Activated T-cell treated with anti-CD3 and anti-CD28 coated beads, Interleukin-2, amount 50 U/mL, for 1 hour (primary cell): ENCODE data around the gene THRB.

Experiments
- DNase-seq: peaks from one replicate; pipeline ENCODE4 v3.0.0-alpha.2; 2020

The THRB gene

DNA sequence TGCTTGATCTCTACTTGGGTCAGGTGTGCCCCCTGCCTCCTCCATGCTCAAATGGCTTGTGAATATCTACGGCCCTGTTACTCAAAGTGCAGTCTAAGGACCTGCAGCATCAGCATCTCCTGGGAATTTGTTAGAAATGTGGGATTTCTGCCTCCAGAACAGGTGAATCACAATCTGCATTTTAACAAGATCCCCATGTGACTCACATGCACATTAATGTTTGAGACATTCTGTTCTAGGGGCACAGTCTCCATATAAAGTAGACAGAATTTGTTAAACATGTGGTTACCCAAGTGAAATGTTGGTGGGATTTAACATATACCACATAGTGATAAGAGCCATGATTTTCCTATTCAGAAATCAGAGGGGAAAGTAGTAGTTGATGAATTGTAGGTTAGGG is 293.3 kb downstream of the THRB start:
- no peak for DNase-seq

DNA sequence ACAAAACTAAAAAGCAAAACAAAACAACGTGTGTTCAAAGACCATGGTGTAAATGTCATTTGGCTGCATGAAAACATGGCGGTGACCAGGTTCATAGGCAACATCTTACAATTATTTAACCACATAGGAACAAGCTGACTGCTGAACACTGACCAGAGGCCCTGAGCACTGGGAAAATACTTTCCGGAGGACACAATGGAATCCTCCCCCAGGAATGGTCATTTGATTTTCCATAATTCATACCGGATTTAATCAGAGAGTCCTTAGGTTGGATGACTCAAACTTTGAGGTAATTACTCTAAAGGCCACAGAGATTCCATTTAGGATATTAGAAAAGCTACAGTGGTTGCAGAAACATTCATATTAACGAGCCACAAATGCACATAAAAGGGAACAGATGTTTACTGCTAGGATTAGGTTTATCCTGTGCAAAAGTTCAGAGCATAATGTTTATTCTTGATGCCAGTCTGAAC is 294.8 kb downstream of the THRB start:
- no peak for DNase-seq

DNA sequence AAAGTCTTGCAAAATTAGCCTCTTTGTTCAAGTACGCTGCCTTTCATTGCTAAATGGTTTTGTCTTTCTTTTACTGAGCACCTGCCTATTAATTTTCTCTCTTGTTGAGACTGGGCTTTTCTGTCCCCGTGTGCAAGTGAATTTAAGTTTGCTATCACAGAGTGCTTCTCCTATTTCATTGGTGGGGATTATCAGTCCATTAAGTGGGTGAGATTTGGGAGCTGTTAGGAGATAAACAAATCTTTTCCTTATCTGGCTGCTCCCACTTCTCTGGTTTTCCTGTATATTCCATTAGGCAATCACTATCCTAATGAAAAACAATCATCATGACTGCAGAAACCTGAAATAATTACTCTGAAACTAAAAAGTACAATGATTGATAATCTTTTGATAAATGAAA is 295.4 kb downstream of the THRB start:
- no peak for DNase-seq

DNA sequence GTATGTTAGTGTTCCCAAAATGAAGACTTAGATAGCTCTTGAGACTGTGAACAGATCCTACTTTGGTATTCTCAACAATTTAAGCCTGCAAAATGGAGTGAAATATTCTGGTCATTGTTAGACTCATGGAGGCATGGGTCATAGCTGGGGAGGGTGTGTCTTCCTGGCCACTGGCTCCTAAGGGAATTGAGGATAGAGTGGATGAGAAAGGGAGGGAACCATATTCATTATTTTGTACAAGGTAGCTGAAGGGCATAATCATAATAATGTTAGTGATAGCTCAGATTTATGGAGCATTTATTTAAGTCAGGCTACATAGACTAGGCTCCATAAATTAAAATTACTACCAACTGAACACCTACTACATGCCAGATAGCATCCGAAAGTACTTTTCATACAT is 295.9 kb downstream of the THRB start:
- DNase-seq: no peak

DNA sequence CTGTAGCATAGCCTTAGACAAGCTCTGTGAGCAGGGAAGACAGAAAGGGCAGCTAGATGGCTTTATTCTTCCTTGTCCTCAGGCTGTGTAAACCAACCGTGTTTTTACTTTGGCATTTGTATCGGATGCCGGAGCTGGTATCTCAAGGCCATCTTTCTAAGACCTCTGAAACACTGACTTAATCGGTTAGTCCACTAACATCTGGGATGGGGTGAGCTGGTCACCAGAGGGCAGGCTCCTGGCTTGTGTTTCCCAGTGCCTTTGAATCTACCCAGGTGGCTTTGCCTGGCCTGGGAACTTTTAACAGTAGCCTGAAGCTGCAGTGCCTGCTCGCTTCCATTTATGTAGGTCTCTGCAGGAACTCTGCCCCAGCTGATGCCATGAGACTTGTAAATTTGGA is 296.8 kb downstream of the THRB start:
- DNase-seq: no peak

DNA sequence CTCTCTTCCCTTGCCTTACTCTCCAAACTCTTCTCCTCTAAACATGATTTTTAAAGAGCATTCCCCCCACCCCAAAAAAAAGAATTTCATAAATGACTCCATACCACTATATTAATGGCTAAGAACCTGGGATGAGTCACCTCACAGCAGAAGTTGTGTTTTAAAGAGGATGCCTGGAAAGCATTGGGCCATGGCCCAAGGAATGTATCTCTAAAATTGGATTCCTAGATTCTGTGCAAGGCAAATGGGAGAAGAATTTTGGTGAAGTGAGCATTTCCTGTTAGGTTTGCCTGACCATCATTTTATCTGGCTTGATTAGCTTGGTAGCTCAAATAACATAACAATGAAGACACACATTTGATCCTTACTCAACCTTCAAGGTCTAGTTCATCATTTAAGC is 298.1 kb downstream of the THRB start:
- no peak for DNase-seq

DNA sequence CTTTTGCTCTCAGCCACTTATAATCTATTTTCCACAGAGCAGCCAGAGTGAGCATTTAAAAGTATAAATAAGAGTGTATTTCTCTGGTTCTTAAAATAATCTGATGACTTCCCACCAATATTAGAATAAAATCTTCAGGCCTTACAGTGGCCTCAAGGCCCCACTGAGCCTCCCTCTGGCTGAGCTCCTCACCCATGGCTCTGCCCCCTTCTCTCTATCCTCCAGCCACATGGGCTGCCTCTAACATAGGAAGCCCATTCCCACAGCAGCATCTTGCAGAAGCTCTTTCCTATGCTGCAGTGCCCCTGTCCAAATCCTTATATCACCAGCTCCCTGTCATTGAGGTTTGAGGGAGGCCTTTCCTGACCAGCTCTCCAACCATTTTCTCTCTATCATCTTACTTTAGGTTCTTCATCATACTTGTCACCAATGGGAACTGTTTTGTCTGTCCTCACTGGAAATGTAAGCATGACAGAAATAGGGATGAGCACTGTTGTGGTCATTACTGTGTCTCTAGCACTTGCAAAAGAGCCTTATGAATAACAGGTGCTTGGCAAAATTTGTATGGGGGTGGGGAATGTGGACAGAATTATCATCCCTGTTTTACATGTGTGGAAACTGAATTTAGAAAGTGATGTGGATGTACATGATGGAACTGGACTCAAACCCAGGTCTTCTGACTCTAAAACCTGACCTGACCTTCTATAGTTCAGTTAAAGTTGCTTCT is 299.0 kb downstream of the THRB start:
- no peak for DNase-seq

DNA sequence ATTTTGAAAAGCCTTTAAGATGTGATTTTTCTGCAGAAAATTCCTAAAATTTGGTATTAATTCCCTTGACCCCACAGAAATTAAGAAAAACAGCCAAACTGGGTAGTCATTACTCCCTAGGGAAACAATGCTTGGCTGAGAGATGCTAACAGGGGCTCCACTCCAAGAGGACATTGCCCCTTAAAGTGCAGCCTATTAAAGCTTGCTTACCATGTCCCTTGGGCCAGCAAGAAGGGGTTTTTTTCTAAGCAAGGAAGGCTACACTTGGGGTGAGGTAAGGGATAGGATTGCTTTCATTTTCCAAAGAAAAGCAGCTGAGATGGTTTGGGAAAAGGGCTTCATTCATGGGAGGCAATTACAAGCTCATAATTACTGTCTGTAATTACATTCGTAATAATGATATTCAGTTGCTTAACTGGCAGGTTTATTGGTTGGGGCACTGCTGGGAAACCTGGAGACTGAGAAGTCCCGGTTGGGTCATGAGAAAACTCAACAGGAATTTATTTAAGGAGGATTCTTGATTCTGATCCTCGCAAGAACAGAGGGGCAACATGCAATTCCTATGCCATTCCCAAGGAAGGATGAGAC is 302.1 kb downstream of the THRB start:
- no peak for DNase-seq

DNA sequence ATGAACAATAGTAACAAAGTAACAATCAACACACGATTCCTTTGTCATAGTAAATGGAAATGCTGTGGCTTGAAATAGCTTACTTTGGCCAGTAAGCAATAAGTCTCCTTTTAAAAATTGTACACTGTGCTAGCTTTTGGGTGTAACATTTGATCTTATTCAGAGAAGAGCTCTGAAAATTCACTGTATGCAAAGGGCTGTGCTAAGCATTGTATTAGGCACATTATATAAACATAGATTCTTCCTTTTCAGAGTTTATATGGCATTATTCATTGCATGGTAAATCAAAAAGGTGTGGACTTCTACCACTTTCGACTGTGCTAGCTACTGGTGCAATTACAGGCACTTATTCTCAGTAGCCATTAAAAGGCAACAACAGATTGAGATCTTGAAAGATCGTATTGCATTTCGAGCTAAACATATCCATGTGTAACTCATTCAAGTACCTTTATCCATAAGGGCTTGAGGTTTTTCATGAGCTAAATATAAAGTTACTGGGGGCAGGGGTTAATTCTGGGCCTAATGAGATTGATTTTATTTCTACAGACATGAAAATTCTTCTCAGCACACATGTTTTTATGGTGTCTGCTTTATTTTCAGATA is 302.7 kb downstream of the THRB start:
- no peak for DNase-seq

DNA sequence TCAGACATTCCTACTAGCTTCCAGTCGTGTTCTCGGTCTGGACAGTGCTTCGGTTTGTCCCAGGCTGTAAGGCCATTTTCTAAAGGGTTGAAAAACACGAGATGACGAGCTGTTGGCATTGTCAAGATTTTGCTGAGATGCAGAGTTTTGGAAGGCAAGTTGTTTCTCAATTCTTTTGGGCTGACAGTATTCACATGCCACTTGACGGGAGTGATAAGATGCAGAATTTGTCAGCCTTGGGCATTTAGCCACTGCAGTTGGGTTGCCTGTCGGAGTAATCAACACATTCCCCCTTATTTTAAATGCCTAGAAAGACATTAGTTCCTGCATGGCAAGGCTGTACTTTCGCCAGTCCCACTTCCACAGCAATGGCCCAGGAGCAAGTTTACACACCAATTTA is 304.4 kb downstream of the THRB start:
- no peak for DNase-seq

DNA sequence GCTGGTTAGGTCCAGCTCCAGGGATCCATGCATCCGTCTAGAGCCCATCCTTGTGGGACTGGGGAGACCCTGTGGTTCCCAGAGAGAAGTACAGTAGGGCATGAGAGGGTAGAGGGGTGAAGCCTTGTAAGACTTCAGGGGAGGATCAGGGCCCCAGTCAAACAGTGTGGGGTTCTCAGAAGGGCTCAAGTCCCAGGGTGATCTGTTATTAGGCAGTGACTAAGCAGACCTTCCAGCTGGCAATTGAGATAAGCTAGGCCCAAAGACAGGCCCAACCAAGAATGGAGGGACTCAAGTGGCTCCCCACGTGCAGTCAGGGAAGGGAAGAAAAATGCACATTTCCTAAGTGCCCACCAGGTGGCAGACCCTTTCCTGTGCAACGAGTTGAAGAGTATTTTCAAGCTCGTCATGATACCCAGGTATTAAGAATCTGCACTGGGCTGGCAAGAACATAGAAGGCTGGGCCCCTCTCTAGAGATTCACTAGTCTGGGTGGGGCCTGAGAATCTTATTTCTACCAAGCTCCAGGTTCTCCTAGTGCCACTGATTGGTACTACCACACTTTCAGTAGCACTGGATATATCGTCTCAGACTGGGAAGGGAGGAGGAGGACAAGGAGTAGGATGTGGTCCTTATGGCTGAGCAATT is 308.8 kb downstream of the THRB start:
- no peak for DNase-seq

DNA sequence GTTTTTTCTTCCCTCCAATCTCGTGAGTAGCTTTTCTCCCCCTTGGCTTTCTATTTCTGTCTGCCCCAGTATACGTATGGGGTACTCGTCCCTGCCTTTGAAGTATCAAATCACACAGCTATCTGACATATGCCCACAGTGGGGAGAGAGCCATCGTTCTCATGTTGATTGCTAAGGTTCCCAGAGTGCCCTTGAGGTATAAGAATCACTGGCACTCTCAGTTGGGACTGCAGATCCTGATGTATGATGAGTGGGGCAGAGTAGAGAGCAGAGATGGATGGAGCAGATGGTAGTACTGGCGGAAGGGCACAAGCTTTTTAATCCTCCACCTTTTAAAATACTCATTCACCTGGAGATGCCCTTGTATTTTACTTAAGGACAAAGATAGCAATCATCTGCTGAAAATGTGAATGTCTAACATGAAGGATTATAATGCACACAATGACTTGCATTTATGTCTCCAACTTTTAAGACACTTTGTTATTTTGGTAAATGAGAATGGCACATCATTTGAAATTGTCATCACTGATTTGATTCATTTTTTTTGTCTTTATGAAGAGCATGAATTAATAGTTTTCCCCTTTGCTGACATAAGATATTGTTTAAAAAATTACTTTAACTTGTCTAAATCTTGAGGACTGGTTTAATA is 310.0 kb downstream of the THRB start:
- DNase-seq: no peak

DNA sequence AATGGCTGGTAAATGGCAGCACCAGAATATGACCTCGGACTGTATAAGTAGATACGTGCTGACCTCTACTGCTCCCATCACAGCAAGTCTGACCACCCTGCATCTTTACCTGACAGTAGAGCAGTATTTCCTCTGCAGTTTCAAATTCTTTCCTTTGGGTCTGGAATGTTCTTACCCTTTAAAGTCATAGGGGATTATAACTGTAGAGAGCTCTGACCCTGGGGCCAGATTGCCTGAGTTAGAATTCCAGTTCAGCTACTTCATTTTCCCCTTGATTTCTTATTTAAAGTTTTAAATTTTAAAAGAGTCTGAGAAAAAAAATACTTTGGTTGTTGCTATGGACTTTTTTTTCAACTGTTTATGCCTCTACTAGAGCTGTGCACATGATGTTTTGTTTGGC is 311.9 kb downstream of the THRB start:
- DNase-seq: no peak

DNA sequence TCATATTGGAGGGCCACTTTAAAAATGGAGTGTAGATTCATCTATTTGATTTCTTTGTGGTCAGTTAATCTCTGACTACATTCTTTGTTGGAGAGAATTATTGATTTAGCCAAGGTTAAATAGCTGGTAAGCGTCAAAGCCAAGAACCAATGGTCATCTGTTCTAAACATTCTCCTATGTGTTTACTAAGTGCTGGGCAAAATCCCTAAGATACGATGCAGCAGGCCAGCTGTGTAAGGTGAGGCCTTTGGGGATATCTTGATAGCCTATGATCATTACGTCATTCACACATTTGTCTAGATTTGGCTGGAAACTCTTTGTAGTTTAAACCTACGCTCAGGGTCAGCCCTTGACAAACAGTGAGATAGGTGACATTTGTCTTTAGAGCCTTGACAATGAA is 313.4 kb downstream of the THRB start:
- no peak for DNase-seq

DNA sequence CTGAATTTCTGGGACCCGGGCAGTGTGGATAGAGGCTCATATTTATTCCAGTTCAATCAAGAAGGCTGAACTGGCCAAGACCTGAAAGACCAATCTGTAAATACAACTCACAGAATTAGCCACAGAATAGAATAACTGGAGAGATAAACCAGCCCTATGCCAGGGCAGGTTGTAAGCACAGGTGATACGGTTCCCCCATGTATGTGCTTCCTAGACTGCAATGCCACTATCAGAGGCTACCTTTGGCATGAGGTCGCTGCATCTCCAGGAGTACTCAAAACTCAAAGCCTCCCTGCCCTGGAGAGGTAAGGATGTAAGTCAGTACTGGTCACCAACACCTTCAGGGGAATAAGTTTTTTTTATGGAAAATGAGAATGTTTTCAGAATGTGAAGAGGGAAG is 314.0 kb downstream of the THRB start:
- no peak for DNase-seq

DNA sequence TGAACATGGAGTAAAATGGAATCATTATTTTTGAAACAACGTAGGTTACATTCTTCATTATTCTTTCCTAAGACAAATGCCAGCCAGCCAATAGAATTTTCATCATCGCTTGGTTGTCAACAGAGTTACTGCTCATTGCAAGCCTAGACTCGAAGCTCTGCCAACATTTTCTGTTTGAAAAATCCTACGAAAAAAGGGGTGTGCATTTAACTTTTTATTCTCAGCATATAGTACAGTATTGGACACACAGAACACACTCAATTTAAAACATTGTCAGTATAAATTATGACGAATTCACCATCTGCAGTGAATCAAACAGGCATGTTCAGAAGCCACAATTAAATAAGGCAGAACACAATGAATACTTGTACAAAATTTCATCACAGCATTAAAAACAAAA is 317.4 kb downstream of the THRB start:
- no peak for DNase-seq

DNA sequence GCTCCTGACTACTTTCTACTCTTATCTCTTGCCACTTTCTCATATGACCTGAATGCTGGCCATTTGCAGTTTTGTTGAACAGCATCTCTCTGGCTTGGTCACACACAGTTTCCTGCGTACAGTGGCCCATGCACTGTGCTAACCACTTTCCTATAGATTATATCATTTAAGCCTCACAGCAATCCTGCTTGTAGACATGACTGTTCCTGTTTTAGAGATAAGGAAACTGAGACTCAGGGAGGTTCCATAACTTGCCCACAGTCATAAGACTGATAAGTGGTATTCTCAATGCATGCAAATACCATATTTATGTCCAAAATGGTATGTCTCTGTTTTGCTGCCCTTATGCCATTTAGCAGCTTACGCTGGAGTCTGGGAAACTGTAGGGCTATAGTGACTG is 320.0 kb downstream of the THRB start:
- no peak for DNase-seq

DNA sequence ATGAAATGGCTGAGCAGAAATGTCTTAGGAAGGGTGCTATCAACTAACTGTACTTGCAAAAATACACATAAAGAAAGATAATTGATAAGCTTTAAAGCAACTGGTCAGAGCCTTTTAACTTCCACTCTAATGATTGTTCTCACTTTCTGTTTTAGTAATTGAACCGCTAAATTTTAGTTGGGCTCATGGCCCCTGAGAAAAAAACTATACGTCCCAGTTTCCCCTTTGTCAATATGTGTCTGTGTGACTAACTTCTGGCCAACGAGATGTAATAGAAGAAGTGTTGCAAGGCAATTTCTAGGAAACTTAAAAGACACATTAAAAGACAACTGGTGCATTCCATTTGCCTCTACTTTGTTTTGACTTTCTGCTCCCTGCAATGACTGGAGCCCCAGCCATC is 325.7 kb downstream of the THRB start:
- DNase-seq: no peak

DNA sequence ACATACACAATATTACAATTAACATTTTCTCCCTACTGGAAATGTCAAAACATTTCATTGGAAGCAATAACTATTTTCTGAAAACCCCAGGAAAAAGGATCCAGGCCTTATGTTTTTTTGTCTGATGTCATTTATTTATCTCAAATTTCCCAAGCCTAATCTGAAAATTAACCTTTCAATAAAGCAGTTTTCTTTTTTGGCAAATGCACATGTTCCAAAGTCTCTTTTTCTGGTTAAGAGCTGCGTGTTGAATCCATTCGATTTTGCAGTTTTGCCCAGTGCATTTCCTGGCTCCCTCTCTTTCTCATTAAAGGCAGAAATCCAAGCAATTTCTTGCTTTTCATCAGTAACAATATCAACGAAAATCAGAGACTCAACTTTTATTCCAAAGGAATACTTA is 327.2 kb downstream of the THRB start:
- no peak for DNase-seq

DNA sequence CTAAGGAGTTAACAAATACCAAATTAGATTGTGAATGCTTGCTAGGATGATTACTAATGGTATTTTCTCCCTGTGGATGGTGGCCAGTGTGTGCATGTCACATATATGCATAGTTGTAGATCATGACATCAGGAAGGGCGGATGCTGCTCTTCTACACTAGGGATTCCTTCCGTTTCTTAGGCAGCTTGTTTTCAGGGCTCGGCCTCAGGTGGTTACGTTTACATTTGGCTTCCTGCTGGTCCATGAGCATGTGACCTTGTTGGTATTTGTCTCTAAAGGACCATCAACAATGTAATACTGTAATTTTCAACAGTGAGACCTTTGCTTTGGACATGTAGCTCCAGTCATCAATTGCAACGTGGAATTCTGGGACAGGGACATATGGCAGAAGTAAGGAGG is 328.1 kb downstream of the THRB start:
- DNase-seq: no peak

DNA sequence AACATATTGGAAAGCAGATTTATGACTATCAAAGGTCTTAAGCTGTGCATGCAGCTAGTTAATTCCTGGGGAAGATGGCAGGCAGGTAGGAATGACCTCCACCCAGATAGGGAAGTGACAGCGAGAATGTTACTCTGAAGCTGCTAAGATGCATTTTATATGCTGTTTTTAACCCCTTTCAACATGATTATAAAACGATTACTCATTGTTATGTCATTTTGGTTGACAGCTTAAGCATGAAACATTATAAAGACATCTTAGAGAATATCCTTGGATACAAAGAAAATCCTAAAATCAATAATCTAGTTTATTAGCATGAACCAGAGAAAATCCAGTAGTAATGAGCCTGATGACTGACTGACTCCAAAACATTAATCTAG is 329.1 kb downstream of the THRB start:
- DNase-seq: no peak

DNA sequence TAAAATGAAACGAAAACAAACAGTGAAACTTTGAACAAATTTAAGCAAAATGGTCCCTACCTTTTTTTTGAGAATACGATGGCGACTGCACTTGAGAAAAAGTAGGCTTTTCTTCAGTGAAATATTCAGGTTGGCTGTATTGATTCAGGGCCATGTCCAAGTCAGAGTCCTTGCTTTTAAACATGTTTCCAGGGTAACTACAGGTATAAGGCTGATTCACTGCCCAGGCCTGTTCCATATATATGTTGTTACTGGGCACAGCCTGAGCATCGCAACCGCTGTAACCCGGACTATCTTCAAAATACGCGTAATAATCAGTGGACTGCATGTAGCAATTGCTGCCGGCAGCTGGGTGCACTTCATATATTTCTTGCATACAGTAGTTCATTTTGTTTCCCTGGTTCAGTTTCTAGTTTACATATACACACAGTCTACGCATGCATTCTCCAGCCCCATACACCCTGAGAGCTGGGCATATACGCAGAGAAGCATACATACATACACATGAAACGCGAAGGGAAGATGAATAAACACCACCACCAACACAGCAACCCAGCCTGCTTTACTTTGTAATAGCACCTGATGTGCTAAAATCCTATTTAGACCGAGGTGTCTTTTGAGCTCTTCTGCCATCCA is 329.6 kb downstream of the THRB start:
- DNase-seq: no peak

DNA sequence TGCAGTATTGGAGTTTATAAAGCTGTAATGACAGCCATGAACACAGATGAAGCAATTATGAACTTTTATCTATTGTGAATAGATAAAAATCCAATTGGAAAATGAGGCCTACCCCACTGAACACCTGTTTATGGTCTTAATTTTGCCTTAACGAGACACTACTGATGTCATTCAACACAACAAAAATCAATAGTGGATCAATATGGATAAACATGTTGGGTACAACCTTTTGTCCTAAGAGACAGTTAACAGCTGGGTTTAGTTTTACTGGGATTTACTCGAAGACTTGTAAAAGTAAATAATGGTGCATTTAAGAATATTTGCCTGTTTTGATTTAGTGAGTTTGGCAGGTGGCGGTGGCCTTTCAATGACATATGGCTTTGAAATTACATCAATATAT is 331.7 kb downstream of the THRB start:
- no peak for DNase-seq
